Measurements from ENCODE around the gene EVC2. TPM values are rescaled to one million over a fixed set of nuclear protein-coding genes. Genes with fewer than 3 reads are reported as not detected.

Gene EVC2
- total RNA-seq, 1 donor from 2014 or later, result 12.6 TPM

GRCh38 chr4:5543681-5544080 lies 164.7 kb downstream of the EVC2 start:
- DNase-seq (ENCODE audit: low read depth), result no peak
- TF ChIP-seq CTCF (IDR thresholded peaks at IDR 0.05; ENCODE audit: insufficient read depth, low read length, poor library complexity, severe bottlenecking), result no peak
- Histone ChIP-seq H3K4me3 (ENCODE audit: low read depth, low read length) (no peak overlapping the region), H3K27me3 (ENCODE audit: control insufficient read depth, insufficient read depth, low read length) (no peaks in the 10 kb centered on the region), H3K36me3 (ENCODE audit: control insufficient read depth, insufficient read depth, low read length) (no peaks in the 10 kb centered on the region)

GRCh38 chr4:5541169-5541568 lies 167.2 kb downstream of the EVC2 start:
- H3K27me3 ChIP-seq (ENCODE audit: control insufficient read depth, insufficient read depth, low read length), result no peaks in the 10 kb centered on the region
- H3K36me3 ChIP-seq (ENCODE audit: control insufficient read depth, insufficient read depth, low read length), result no peaks in the 10 kb centered on the region
- DNase-seq (ENCODE audit: low read depth), result no peak
- no peak for TF ChIP-seq CTCF (IDR thresholded peaks at IDR 0.05; ENCODE audit: insufficient read depth, low read length, poor library complexity, severe bottlenecking)
- H3K4me3 ChIP-seq (ENCODE audit: low read depth, low read length), result no peak overlapping the region

GRCh38 chr4:5539584-5539983 lies 168.8 kb downstream of the EVC2 start:
- Histone ChIP-seq H3K4me3 (ENCODE audit: low read depth, low read length) (no peak overlapping the region), H3K36me3 (ENCODE audit: control insufficient read depth, insufficient read depth, low read length) (no peaks in the 10 kb centered on the region), H3K27me3 (ENCODE audit: control insufficient read depth, insufficient read depth, low read length) (no peaks in the 10 kb centered on the region)
- no peak for TF ChIP-seq CTCF (IDR thresholded peaks at IDR 0.05; ENCODE audit: insufficient read depth, low read length, poor library complexity, severe bottlenecking)
- DNase-seq (ENCODE audit: low read depth), result no peak

GRCh38 chr4:5532100-5532499 lies 176.3 kb downstream of the EVC2 start:
- TF ChIP-seq CTCF (IDR thresholded peaks at IDR 0.05; ENCODE audit: insufficient read depth, low read length, poor library complexity, severe bottlenecking), result no peak
- Histone ChIP-seq H3K27me3 (ENCODE audit: control insufficient read depth, insufficient read depth, low read length) (no peaks in the 10 kb centered on the region), H3K36me3 (ENCODE audit: control insufficient read depth, insufficient read depth, low read length) (peaks cover 2% of the 10 kb centered on the region), H3K4me3 (ENCODE audit: low read depth, low read length) (no peak overlapping the region)
- no peak for DNase-seq (ENCODE audit: low read depth)

- H3K27me3 ChIP-seq (ENCODE audit: control insufficient read depth, insufficient read depth, low read length), result no peaks in the 10 kb centered on the region
- H3K4me3 ChIP-seq (ENCODE audit: low read depth, low read length), result no peak overlapping the region
- DNase-seq (ENCODE audit: low read depth), result no peak
- no peak for TF ChIP-seq CTCF (IDR thresholded peaks at IDR 0.05; ENCODE audit: insufficient read depth, low read length, poor library complexity, severe bottlenecking)
- peaks cover 2% of the 10 kb centered on the region for H3K36me3 ChIP-seq (ENCODE audit: control insufficient read depth, insufficient read depth, low read length)
Observed at GRCh38 chr4:5528031-5528436, 180.3 kb downstream of the EVC2 start.

GRCh38 chr4:5527211-5527610 lies 181.1 kb downstream of the EVC2 start:
- H3K4me3 ChIP-seq (ENCODE audit: low read depth, low read length), result no peak overlapping the region
- DNase-seq (ENCODE audit: low read depth), result no peak
- peaks cover 2% of the 10 kb centered on the region for H3K36me3 ChIP-seq (ENCODE audit: control insufficient read depth, insufficient read depth, low read length)
- no peak for TF ChIP-seq CTCF (IDR thresholded peaks at IDR 0.05; ENCODE audit: insufficient read depth, low read length, poor library complexity, severe bottlenecking)
- H3K27me3 ChIP-seq (ENCODE audit: control insufficient read depth, insufficient read depth, low read length), result no peaks in the 10 kb centered on the region

All from kidney epithelial cell (primary cell).